ENCODE data around the gene TNFRSF1B.

The TNFRSF1B gene

GRCh38 chr1:12249748-12250147 is 83.0 kb downstream of the TNFRSF1B start:
- Histone ChIP-seq H3K4me1 (ENCODE audit: control insufficient read depth, insufficient read depth, low read length) (no peaks in the 10 kb centered on the region), H3K36me3 (ENCODE audit: control insufficient read depth in 2 of 2, insufficient read depth in 1 of 2, low read length in 2 of 2) (peaks cover 20 to 81% of the 10 kb centered on the region in 2 experiments), H3K4me3 (ENCODE audit: low read depth, low read length) (no peak overlapping the region), H3K9me3 (ENCODE audit: control insufficient read depth, insufficient read depth, low read depth, low read length) (no peaks in the 10 kb centered on the region), H3K27ac (ENCODE audit: extremely low read depth, low read depth, low read length) (no peak overlapping the region)
- ChIA-PET CTCF (interaction anchor here (0.6 to 1.0 kb wide), 2 partner anchors 9 to 22 kb away, joined by 3 to 4 read pairs; no protein-coding TSS in a partner anchor), POLR2A (no interaction called here)
- TF ChIP-seq ZNF174 (tag by site-specific recombination; IDR thresholded peaks at IDR 0.05) (no peak), ZEB2 (tag by site-specific recombination; IDR thresholded peaks at IDR 0.05) (no peak), ZNF660 (tag by site-specific recombination; IDR thresholded peaks at IDR 0.05) (no peak), ZNF513 (tag by site-specific recombination; IDR thresholded peaks at IDR 0.05) (no peak), ZNF514 (tag by site-specific recombination; IDR thresholded peaks at IDR 0.05) (no peak), ZNF155 (tag by site-specific recombination; IDR thresholded peaks at IDR 0.05) (no peak), HOXD13 (CRISPR knock-in tag; IDR thresholded peaks at IDR 0.05; ENCODE audit: borderline replicate concordance) (no peak), ZNF16 (tag by site-specific recombination; IDR thresholded peaks at IDR 0.05; ENCODE audit: low read depth) (no peak), GLIS1 (tag by site-specific recombination; IDR thresholded peaks at IDR 0.05) (no peak), ZNF561 (tag by site-specific recombination; IDR thresholded peaks at IDR 0.05; ENCODE audit: borderline replicate concordance) (no peak), INSM2 (tag by site-specific recombination; IDR thresholded peaks at IDR 0.05) (no peak), ZNF423 (tag by site-specific recombination; IDR thresholded peaks at IDR 0.05) (no peak), ZNF280D (tag by site-specific recombination; IDR thresholded peaks at IDR 0.05) (no peak), ZNF488 (tag by site-specific recombination; IDR thresholded peaks at IDR 0.05) (no peak), ZNF112 (tag by site-specific recombination; IDR thresholded peaks at IDR 0.05) (no peak), HOXA7 (CRISPR knock-in tag; IDR thresholded peaks at IDR 0.05; ENCODE audit: borderline replicate concordance) (no peak), ZNF785 (tag by site-specific recombination; IDR thresholded peaks at IDR 0.05) (no peak), ZNF26 (tag by site-specific recombination; IDR thresholded peaks at IDR 0.05) (no peak), ZNF223 (tag by site-specific recombination; IDR thresholded peaks at IDR 0.05) (no peak), ZNF701 (tag by site-specific recombination; IDR thresholded peaks at IDR 0.05) (no peak)

Data from HEK293 (cell line).